NCI-H2227 (cell line): Measurements from ENCODE around the gene CLBA1.

Source experiments
- DNase-seq: peaks from one replicate; lab custom pipeline; 2025; ENCODE audit not compliant: unreplicated experiment; lab: John Stamatoyannopoulos, UW

The CLBA1 gene

DNA sequence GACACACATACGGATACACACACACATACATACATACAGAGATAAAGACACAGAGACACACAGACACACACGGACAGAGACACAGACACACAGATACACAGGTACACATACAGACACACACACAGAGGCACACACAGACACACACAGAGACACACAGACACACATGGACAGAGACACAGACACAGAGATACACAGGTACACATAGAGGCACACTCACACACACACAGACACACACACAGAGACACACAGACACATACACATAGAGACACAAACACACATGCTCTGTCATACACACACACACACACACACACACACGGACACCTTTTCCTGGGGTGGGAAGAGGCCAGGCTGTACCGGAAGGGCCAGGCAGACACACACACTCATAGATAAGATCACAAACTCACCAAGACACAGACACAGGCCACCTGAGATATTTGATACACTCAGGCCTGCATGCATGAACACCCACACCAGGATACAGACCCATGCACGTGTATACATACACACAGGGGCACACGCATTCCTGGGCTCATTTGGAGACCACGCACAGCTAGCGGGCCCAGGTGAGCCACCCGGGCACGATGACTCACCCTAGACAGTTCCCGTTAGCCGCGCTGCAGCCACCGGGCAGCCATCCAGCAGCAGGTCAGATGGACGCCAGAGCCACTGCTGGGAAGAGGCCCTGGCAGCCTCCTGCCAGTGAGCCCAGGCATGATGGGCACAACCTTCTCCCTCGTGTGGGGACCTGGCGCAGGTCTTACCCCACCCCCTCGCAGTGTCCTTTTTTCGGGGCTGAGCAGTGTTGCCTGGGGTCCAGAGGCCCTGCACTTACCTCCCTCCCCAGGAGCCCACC, 5.6 kb upstream of the CLBA1 start:
- DNase-seq: no peak

GRCh38 chr14:104980611-104981531, 4.7 kb upstream of the CLBA1 start:
- no peak for DNase-seq

DNA sequence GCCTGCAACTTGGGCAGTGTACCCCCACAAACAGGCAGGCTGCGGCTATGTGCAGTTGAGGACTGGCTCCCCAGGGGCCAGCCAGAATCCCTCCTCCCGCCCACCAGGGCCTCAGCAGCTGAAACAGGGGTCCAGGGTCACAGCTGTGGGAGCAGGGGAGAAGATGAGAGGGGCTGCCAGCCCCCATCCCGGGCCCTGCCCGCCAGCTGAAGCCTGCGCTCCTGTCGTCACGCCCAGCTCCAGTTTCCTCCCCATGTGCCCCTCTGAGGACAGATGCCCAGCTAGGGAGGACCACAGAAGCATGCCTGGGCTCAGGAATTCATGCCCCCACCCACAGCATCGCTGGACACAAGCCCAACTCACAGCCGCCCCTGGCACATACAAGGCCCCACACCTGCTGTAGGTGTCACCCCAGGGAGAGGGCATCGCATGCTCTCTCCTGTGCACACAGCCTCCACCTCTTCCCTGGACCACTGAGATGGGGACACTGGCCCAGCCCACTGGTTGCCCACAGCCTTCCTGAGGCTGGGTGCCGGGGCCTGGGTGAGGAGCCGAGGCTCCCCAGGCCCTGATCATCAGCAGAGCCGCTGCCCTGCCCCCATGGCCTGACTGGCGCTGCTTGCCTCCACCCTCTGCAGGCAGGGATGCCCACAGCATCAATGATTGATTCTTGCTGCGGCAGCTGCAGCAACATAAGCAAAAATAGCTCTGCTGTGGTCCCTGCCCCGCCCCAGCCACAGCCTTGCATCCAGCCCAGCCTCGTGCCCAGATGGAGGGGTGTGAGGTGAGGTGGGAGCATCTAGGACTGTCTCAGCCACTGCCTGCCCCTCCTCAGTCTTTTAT, 3.7 kb upstream of the CLBA1 start:
- peak; percentile 33 for DNase-seq

- DNase-seq: no peak
Observed at GRCh38 chr14:104982548-104983230, 2.9 kb upstream of the CLBA1 start.

DNA sequence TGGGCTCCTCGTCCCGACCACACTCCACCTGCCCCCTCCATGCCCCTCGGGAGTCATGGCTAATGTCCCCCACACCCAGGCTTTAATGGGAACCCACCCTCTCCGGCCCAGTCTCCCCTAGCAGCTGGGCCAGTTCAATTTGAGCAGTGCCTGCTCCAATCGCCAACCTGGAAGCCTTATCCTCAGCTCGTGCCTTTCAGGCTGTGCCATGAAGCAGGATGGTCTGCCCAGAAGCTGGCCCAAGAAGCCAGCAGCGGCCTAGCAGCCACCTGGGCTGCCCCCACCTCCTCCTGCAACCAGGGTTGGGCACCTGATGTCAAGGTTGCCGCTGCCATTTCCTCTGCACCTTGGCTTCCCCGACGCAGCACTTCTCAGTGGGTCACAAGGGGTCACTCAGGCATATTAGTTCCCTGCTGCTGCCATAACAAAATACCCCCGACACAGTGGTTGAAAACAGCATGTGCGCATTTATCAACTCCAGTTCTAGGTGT, 2.3 kb upstream of the CLBA1 start:
- DNase-seq: no peak

DNA sequence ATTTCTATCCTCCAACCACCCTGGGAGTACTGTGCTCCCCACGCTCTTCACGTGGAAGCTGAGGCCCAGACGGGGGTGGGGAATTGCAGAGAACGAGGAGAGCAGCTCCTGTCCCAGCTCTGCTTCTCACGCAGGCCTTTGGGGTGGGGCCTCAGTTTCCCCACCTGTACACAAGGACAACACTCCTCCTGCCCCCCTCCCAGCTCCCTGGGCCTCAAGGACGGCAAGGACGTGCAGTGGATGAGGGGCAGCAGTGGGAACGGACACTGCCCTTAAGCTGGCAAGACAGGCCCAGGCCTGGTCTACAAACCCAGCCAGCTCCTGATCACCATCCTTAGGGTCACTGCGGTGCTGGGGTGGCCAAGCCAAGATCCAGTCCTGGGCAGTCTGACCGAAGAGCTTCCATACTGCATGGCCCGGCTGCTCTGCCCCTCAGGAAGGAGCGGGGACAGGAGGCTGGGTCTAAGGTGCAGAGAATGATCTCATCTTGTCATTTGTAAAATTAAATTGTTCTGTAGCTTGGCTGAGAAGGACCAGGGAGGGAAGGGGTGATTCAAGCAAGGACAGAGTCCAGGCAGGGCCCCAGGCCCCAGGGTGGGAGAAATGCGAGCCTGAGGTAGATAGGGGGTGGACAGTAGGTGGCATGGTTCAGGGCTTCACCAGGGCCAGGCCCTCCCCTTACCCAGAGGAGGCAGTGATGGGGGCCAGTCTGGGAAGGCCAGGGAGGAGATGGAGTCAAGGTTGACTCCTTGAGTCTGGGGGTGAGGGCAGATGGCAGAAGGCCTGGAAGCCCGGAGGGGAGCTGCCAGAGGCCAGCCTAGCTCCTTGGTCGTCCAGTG, 1.3 kb upstream of the CLBA1 start:
- no peak for DNase-seq

- DNase-seq: no peak
Observed at GRCh38 chr14:104986487-104987164, 1.0 kb downstream of the CLBA1 start.

GRCh38 chr14:104989236-104989950, 3.8 kb downstream of the CLBA1 start:
- no peak for DNase-seq

DNA sequence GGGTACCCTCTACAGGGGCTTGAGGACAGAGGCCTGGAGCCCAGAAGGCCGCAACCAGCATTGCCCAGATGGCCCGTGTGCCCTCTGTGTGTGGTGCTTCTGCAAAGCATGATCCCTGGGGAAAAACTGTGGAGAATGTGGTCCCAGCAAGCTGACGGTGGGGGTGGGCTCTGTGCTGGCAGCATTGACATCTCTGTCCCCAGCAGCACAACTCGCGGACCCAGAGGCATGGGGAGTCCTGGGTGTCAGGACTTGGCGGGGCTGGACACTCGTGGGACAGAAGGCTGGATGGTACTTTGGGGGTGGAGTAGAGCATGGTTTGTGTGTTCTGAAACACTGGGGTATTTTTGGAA, 4.3 kb downstream of the CLBA1 start:
- no peak for DNase-seq

GRCh38 chr14:104991896-104992230, 6.3 kb downstream of the CLBA1 start:
- DNase-seq: no peak

GRCh38 chr14:104992501-104992900, 6.9 kb downstream of the CLBA1 start:
- no peak for DNase-seq

DNA sequence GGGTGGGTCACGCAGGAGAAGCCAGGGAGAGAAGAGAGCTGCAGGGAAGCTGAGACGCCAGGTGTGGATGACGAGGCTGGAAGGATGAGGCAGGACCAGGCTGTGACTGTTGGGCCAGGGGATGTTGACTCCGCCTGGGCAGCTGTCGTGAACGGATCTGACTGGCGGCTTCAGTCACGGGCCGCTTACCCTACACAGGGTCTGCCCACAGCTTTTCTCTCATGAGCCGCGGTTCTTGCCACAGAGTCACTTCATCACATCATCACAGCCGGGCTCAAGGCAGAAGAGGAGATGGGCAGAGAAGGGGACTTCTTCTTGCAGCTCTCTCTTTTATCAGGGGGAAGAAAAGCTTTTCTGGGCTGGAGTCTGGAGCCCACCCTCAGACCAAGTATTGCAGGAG, 7.7 kb downstream of the CLBA1 start:
- no peak for DNase-seq

GRCh38 chr14:104993808-104994591, 8.4 kb downstream of the CLBA1 start:
- no peak for DNase-seq

- DNase-seq: no peak
Observed at GRCh38 chr14:104994978-104995377, 9.4 kb downstream of the CLBA1 start.

- DNase-seq: no peak
Observed at GRCh38 chr14:104996032-104996431, 10.4 kb downstream of the CLBA1 start.

GRCh38 chr14:104996483-104996882, 10.9 kb downstream of the CLBA1 start:
- no peak for DNase-seq

DNA sequence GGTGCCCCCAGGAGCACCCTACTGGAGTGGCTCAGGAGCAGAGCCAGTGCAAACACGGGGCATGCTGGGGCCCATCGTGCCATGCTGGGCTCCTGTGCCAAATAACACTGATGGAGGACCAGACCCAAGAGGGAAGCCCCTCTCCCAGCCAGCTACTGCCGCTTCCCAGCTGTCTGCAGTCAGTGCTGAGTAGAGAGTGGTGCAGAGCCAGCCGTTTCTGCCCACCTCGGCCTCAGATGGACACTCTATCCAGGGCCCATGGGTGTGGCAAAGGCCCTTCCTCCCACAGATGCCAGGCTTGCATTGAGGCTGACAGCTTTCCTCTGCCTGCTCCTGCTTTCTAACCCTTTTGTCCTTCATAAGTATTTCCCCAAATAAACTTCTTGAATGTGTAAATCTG, 13.2 kb downstream of the CLBA1 start:
- DNase-seq: no peak

DNA sequence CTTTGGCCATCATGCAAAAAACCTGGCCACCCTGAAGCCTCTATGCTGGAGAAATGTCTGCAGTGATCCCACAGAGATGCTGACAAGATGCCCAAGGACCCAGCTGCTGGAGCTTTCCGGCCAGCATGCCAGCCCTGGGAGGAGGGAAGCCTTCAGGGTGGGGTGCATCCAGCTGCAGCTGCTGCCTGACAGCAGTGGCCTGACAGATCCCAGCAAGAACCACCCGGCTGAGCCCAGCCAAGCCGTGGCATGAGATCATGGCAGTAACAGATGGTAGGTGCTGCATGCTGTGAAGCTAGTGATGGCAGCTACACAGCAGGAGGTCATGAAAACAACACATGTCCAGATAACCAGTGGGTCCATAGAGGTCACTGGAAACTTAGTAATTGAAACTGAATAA, 13.8 kb downstream of the CLBA1 start:
- DNase-seq: no peak
